ENCODE measurements around the gene MDFI. TPM values are rescaled to one million over a fixed set of nuclear protein-coding genes. Genes with fewer than 3 reads are reported as not detected.

MDFI gene
- total RNA-seq, 1 experiment from 2014 or later, result 86.2 TPM

- no peak for TF ChIP-seq FOXP4 (CRISPR knock-in tag; IDR thresholded peaks at IDR 0.05)
- TF ChIP-seq ZSCAN18 (CRISPR knock-in tag; IDR thresholded peaks at IDR 0.05), result no peak
- TF ChIP-seq JUN (CRISPR knock-in tag; IDR thresholded peaks at IDR 0.05), result no peak
- no peak for TF ChIP-seq ERG (CRISPR knock-in tag; IDR thresholded peaks at IDR 0.05)
- TF ChIP-seq MLX (CRISPR knock-in tag; IDR thresholded peaks at IDR 0.05), result no peak
- TF ChIP-seq ATF3 (CRISPR knock-in tag; conservative IDR thresholded peaks at IDR 0.05), result no peak
- no peak for TF ChIP-seq ARID4B (CRISPR knock-in tag; IDR thresholded peaks at IDR 0.05; ENCODE audit: borderline replicate concordance)
- TF ChIP-seq ZNF671 (CRISPR knock-in tag; IDR thresholded peaks at IDR 0.05), result no peak
- TF ChIP-seq E2F1 (CRISPR knock-in tag; IDR thresholded peaks at IDR 0.05), result no peak
- no peak for TF ChIP-seq MXD4 (CRISPR knock-in tag; IDR thresholded peaks at IDR 0.05; ENCODE audit: borderline replicate concordance)
Measured at GRCh38 chr6:41599015-41599851, 39.0 kb upstream of the MDFI start (continued).

GRCh38 chr6:41599852-41600445, 38.3 kb upstream of the MDFI start:
- ChIA-PET POLR2A (no interaction called here), CTCF (interaction anchor here (0.7 to 5.8 kb wide), 23 partner anchors 11 to 232 kb away, joined by 3 to 144 read pairs (median 4); partner anchors contain the start of genes MDFI and TOMM6)
- Mint-ChIP-seq H3K9me3 (no peaks in the 10 kb centered on the region), H3K4me1 (peaks cover 46% of the 10 kb centered on the region), H3K27me3 (ENCODE audit: low read depth) (peaks cover 3% of the 10 kb centered on the region; the same call in 1 of the 2 replicates), H3K4me3 (no peak overlapping the region), H3K36me3 (no peaks in the 10 kb centered on the region; the same call in 1 of the 2 replicates), H3K27ac (no peak overlapping the region)
- ATAC-seq (no peak), DNase-seq (ENCODE audit: low spot score) (no peak)
- TF ChIP-seq ZNF423 (CRISPR knock-in tag; IDR thresholded peaks at IDR 0.05), result 0 out of 2 replicates have a peak, but pooled peaks have one; percentile 17
- TF ChIP-seq ATF1 (CRISPR knock-in tag; IDR thresholded peaks at IDR 0.05), result no peak
- TF ChIP-seq JUN (CRISPR knock-in tag; IDR thresholded peaks at IDR 0.05), result no peak
- no peak for TF ChIP-seq ATF2 (CRISPR knock-in tag; IDR thresholded peaks at IDR 0.05; ENCODE audit: borderline replicate concordance, low read depth)
